Measurements from ENCODE around the gene DCAF12. TPM values are rescaled to one million over a fixed set of nuclear protein-coding genes. Genes with fewer than 3 reads are reported as not detected.
"Not testable (repeated sequence)": the region's sequence is repeated elsewhere in the genome, so short reads cannot be mapped to it uniquely, and the experiment has no call there.

Gene DCAF12
- total and polyA plus RNA-seq, 2 of the 8 experiments (the other 6 are each of a cell fraction or from before 2014, with no cell fraction given), result 22.7 to 29.2 TPM

GRCh38 chr9:34138644-34139043 lies 12.1 kb upstream of the DCAF12 start:
- CTCF ChIA-PET (ENCODE audit: partially characterized antibody); H3K36me3 ChIP-seq (ENCODE audit: control insufficient read depth in 2 of 4, insufficient read depth in 4 of 4, low read length in 3 of 4); POLR2A ChIA-PET (ENCODE audit: partially characterized antibody); H2AK5ac ChIP-seq (ENCODE audit: low read depth, low read length); H3K14ac ChIP-seq (ENCODE audit: insufficient read length); H3K9ac ChIP-seq (replicated peaks in 1 of 4; ENCODE audit: extremely low read depth in 1 of 4, low read depth in 3 of 4, low read length in 3 of 4); H4K5ac ChIP-seq (ENCODE audit: insufficient read length, low read depth, low read length); H3K4me3 ChIP-seq (ENCODE audit: extremely low read depth in 1 of 4, insufficient read depth in 2 of 4, low read depth in 3 of 4, low read length in 4 of 4); H3K23me2 ChIP-seq (ENCODE audit: low read depth, low read length); H2BK120ac ChIP-seq (replicated peaks; ENCODE audit: low read depth, low read length); H2BK20ac ChIP-seq (ENCODE audit: low read length); H3K23ac ChIP-seq (ENCODE audit: insufficient read length); H3K4me1 ChIP-seq (replicated peaks in 1 of 4; ENCODE audit: control insufficient read depth in 3 of 4, insufficient read depth in 4 of 4, low read length in 3 of 4); FAIRE-seq; H3K79me2 ChIP-seq (ENCODE audit: control insufficient read depth in 1 of 2, insufficient read depth in 2 of 2, low read length in 2 of 2); H3K4me2 ChIP-seq (ENCODE audit: insufficient read depth in 1 of 2, low read depth in 2 of 2, low read length in 2 of 2); H3K4ac ChIP-seq (replicated peaks; ENCODE audit: insufficient read length, low read depth, low read length); H4K91ac ChIP-seq (replicated peaks; ENCODE audit: insufficient read length, low read length); H4K8ac ChIP-seq (ENCODE audit: extremely low read depth, insufficient read depth, low read length); H2BK15ac ChIP-seq (ENCODE audit: low read length); H2AFZ ChIP-seq (ENCODE audit: low read length); H3K79me1 ChIP-seq (ENCODE audit: low read depth, low read length); H3K9me3 ChIP-seq (ENCODE audit: insufficient read depth in 2 of 2, low read depth in 1 of 2, low read length in 1 of 2); DNase-seq (ENCODE audit: low read depth in 1 of 2, low spot score in 2 of 2); H4K20me1 ChIP-seq (replicated peaks in 1 of 2; ENCODE audit: control insufficient read depth in 1 of 2, insufficient read depth in 2 of 2, low read length in 2 of 2); H3K56ac ChIP-seq (replicated peaks; ENCODE audit: insufficient read length, low read depth, low read length); H2BK5ac ChIP-seq (ENCODE audit: low read depth, low read length); H3K27me3 ChIP-seq (replicated peaks in 1 of 4; ENCODE audit: control insufficient read depth in 3 of 4, extremely low read depth in 1 of 4, insufficient read depth in 3 of 4, low read length in 3 of 4); H3K18ac ChIP-seq (ENCODE audit: extremely low read depth, low read length); H3K27ac ChIP-seq (ENCODE audit: low read depth, low read length); H2BK12ac ChIP-seq (ENCODE audit: low read depth, low read length): not testable (repeated sequence)
- WGBS, 2 experiments (ENCODE audit: extremely low coverage in 1 of 2, insufficient coverage in 1 of 2, insufficient read length in 1 of 2, insufficient replicate concordance in 2 of 2, low coverage in 1 of 2, low lambda C conversion rate in 2 of 2, missing lambda C conversion rate in 1 of 2), result 80% methylated on average over 1 of the region's 1 CpG; no CpG with 5 or more reads in 1 of the 2 experiments
